ENCODE data around the gene RNF31.

The RNF31 gene
- long read RNA-seq, partial matches to known transcripts: 15 of 23 reads
- long read RNA-seq, other reads (novel, unspliced or antisense): 5 of 23 reads

GRCh38 chr14:24146978-24147760 lies at the start of gene RNF31:
Gene RNF31, plus strand, starts transcription at chr14:24147498. Its CDS starts 201 bp downstream, at chr14:24147699.
- TF ChIP-seq REST (IDR thresholded peaks at IDR 0.05; ENCODE audit: insufficient replicate concordance, low read depth): peak; percentile 10
- peak; percentile 47; the same call in 1 of the 2 replicates for TF ChIP-seq GABPA (IDR thresholded peaks at IDR 0.05; ENCODE audit: low read depth)
- TF ChIP-seq POLR2AphosphoS5 (IDR thresholded peaks at IDR 0.05; ENCODE audit: low read depth): no peak; the same call in none of the 2 replicates
- TF ChIP-seq SPI1 (IDR thresholded peaks at IDR 0.05; ENCODE audit: borderline replicate concordance, low read depth): no peak
- no peak for TF ChIP-seq CTCF (IDR thresholded peaks at IDR 0.05; ENCODE audit: insufficient read depth, low read length)
- peak; percentile 97 to 99 for DNase-seq (ENCODE audit: low read depth in 1 of 2, low spot score in 1 of 2)

GRCh38 chr14:24098229-24098926 lies 48.9 kb upstream of the RNF31 start:
- TF ChIP-seq GABPA (IDR thresholded peaks at IDR 0.05; ENCODE audit: low read depth): no peak
- no peak for TF ChIP-seq SPI1 (IDR thresholded peaks at IDR 0.05; ENCODE audit: borderline replicate concordance, low read depth)
- TF ChIP-seq CTCF (IDR thresholded peaks at IDR 0.05; ENCODE audit: insufficient read depth, low read length): no peak
- no peak for TF ChIP-seq POLR2AphosphoS5 (IDR thresholded peaks at IDR 0.05; ENCODE audit: low read depth)
- no peak for TF ChIP-seq REST (IDR thresholded peaks at IDR 0.05; ENCODE audit: insufficient replicate concordance, low read depth)
- no peak for DNase-seq (ENCODE audit: low read depth in 1 of 2, low spot score in 1 of 2)
- no peak overlapping the region for H3K27ac ChIP-seq (replicated peaks)

More at GRCh38 chr14:24146978-24147760, at the start of gene RNF31:
- Histone ChIP-seq H3K4me3 (replicated peaks; ENCODE audit: insufficient read depth, low read length) (peak within 1 kb of the TSS; percentile 96), H3K27me3 (ENCODE audit: insufficient read depth, poor library complexity, severe bottlenecking) (no peaks in the 10 kb centered on the region), H3K27ac (replicated peaks) (peak within 1 kb of the TSS; percentile 72)

GRCh38 chr14:24098927-24099813 lies 48.1 kb upstream of the RNF31 start:
- H3K4me3 ChIP-seq (replicated peaks; ENCODE audit: insufficient read depth, low read length): no peak overlapping the region
- TF ChIP-seq POLR2AphosphoS5 (IDR thresholded peaks at IDR 0.05; ENCODE audit: low read depth) (no peak), CTCF (IDR thresholded peaks at IDR 0.05; ENCODE audit: insufficient read depth, low read length) (no peak), SPI1 (IDR thresholded peaks at IDR 0.05; ENCODE audit: borderline replicate concordance, low read depth) (no peak), GABPA (IDR thresholded peaks at IDR 0.05; ENCODE audit: low read depth) (no peak), REST (IDR thresholded peaks at IDR 0.05; ENCODE audit: insufficient replicate concordance, low read depth) (no peak)
- DNase-seq (ENCODE audit: low read depth in 1 of 2, low spot score in 1 of 2): no peak
- H3K27me3 ChIP-seq (ENCODE audit: insufficient read depth, poor library complexity, severe bottlenecking): no peaks in the 10 kb centered on the region
- no peak overlapping the region for H3K27ac ChIP-seq (replicated peaks)

More at GRCh38 chr14:24098229-24098926, 48.9 kb upstream of the RNF31 start:
- no peak overlapping the region for H3K4me3 ChIP-seq (replicated peaks; ENCODE audit: insufficient read depth, low read length)
- no peaks in the 10 kb centered on the region for H3K27me3 ChIP-seq (ENCODE audit: insufficient read depth, poor library complexity, severe bottlenecking)

All from HL-60 (cell line).